ENCODE results near the gene ADRA2B.
"Not testable (repeated sequence)": the region's sequence is repeated elsewhere in the genome, so short reads cannot be mapped to it uniquely, and the experiment has no call there.

- TF ChIP-seq CTCF, POLR2A (IDR thresholded peaks at IDR 0.05): not testable (repeated sequence)
Observed at GRCh38 chr2:96160366-96160765, 44.0 kb upstream of the ADRA2B start.
